B cell (primary cell): ENCODE data around the gene HAUS7. TPM values are rescaled to one million over a fixed set of nuclear protein-coding genes. Genes with fewer than 3 reads are reported as not detected.

Experiments used
- ATAC-seq: fragments of 200-7000 bp; cut with Tn5 transposase; one replicate; pipeline ENCODE4 v1.10.0; 2021; ENCODE audit warnings: low read depth, mild to moderate bottlenecking, moderate number of reproducible peaks, moderate library complexity
- CTCF ChIA-PET: fragments of 350-600 bp; sonication (Branson Sonifier 250); formaldehyde crosslinking; loops from one replicate; lab custom pipeline; 2021; ENCODE audit warnings: antibody characterized with exemption, inconsistent platforms; lab: Charles Lee
- POLR2A ChIA-PET: fragments of 350-600 bp; sonication (Branson Sonifier 250); formaldehyde crosslinking; loops from one replicate; lab custom pipeline; 2021; ENCODE audit warnings: antibody characterized with exemption; lab: Charles Lee
- DNase-seq: peaks from one replicate; pipeline ENCODE4 v3.0.0; 2013
- H2AFZ ChIP-seq: 2 replicates; pipeline ENCODE4 v1.6.1; 2012; ENCODE audit warnings: mild to moderate bottlenecking, low read depth, low read length; ENCODE audit not compliant: insufficient read depth, poor library complexity, severe bottlenecking
- H3K27ac ChIP-seq, 2 donors: 1 replicate in 1 of 2; 2 replicates in 1 of 2; pipeline ENCODE4 v1.5.1; 2012 to 2013; ENCODE audit warnings: low read length in 2 of 2, mild to moderate bottlenecking in 2 of 2, moderate library complexity in 1 of 2
- H3K27me3 ChIP-seq, 4 experiments: fragments of 200-600 bp in 1 of 4; sonication (generic) in 1 of 4; replicated peaks in 1 of 4; 1 replicate in 2 of 4; 2 replicates in 2 of 4; pipeline versions ENCODE4 v1.6.1 to v1.7.0; 2013 to 2016; ENCODE audit warnings: low read length in 3 of 4, mild to moderate bottlenecking in 2 of 4, mixed read lengths in 1 of 4, moderate library complexity in 1 of 4; ENCODE audit not compliant: insufficient read depth in 4 of 4, control insufficient read depth in 3 of 4; ENCODE audit errors: control extremely low read depth in 1 of 4
- H3K36me3 ChIP-seq, 2 experiments: replicated peaks in 1 of 2; 1 replicate in 1 of 2; 2 replicates in 1 of 2; pipeline versions ENCODE4 v1.6.1 to v1.7.1; 2013; ENCODE audit warnings: low read length in 1 of 2; ENCODE audit not compliant: insufficient read depth in 2 of 2, control insufficient read depth in 1 of 2; ENCODE audit errors: control extremely low read depth in 1 of 2, extremely low read depth in 1 of 2
- H3K4me1 ChIP-seq, 2 donors: fragments of 200-600 bp in 1 of 2; sonication (generic) in 1 of 2; 1 replicate in 1 of 2; 2 replicates in 1 of 2; pipeline versions ENCODE4 v1.5.1 to v1.6.1; 2013 to 2017; ENCODE audit warnings: low read length in 2 of 2; ENCODE audit not compliant: control insufficient read depth in 2 of 2, insufficient read depth in 2 of 2
- H3K4me2 ChIP-seq: replicated peaks from 2 replicates; pipeline ENCODE3; 2012; ENCODE audit warnings: mild to moderate bottlenecking, low read depth, low read length; ENCODE audit not compliant: poor library complexity, severe bottlenecking
- H3K4me3 ChIP-seq, 5 experiments: fragments of 200-600 bp in 1 of 5; sonication (generic) in 1 of 5; 1 replicate in 3 of 5; 2 replicates in 2 of 5; pipeline versions ENCODE4 v1.5.1 to v1.7.0; 2011 to 2016; ENCODE audit warnings: low read length in 4 of 5, mild to moderate bottlenecking in 4 of 5, low read depth in 2 of 5, control low read depth in 1 of 5, moderate library complexity in 1 of 5; ENCODE audit not compliant: insufficient read depth in 1 of 5; ENCODE audit errors: control extremely low read depth in 1 of 5, extremely low read depth in 1 of 5
- H3K79me2 ChIP-seq: fragments of 200-600 bp; sonication (generic); one replicate; pipeline ENCODE4 v1.6.0; 2016; ENCODE audit warnings: low read length; ENCODE audit not compliant: control insufficient read depth, insufficient read depth
- H3K9ac ChIP-seq: fragments of 200-600 bp; sonication (generic); 2 replicates; pipeline ENCODE4 v1.6.1; 2017; ENCODE audit warnings: mild to moderate bottlenecking, low read length, moderate library complexity
- H3K9me3 ChIP-seq, 3 donors: one replicate each; pipeline versions ENCODE4 v1.6.1 to v1.7.1; 2013; ENCODE audit warnings: low read length in 2 of 3; ENCODE audit not compliant: control insufficient read depth in 2 of 3, insufficient read depth in 1 of 3; ENCODE audit errors: control extremely low read depth in 1 of 3
- H4K20me1 ChIP-seq: 2 replicates; pipeline ENCODE4 v1.6.0; 2012; ENCODE audit warnings: mild to moderate bottlenecking, low read length; ENCODE audit not compliant: insufficient read depth, control insufficient read depth, poor library complexity, severe bottlenecking
- H3K27ac Mint-ChIP-seq: one replicate; pipeline ENCODE4 v1.8.0; 2021; ENCODE audit warnings: mixed read lengths
- H3K27me3 Mint-ChIP-seq: one replicate; pipeline ENCODE4 v1.8.0; 2021; ENCODE audit warnings: mixed read lengths
- H3K4me1 Mint-ChIP-seq: one replicate; pipeline ENCODE4 v1.8.0; 2021; ENCODE audit warnings: mixed read lengths
- H3K4me3 Mint-ChIP-seq: one replicate; pipeline ENCODE4 v1.8.0; 2021; ENCODE audit warnings: mixed read lengths
- H3K9me3 Mint-ChIP-seq: one replicate; pipeline ENCODE4 v1.8.0; 2022; ENCODE audit warnings: mixed read lengths; ENCODE audit not compliant: insufficient read depth
- CTCF ChIP-seq: fragments of 200-600 bp; IDR thresholded peaks from one replicate; pipeline ENCODE4 v1.8.0; 2022; ENCODE audit warnings: antibody characterized with exemption, mild to moderate bottlenecking
- EZH2 ChIP-seq: IDR thresholded peaks from 2 replicates; pipeline ENCODE4 v1.6.1; 2012; ENCODE audit warnings: borderline replicate concordance, low read depth, mild to moderate bottlenecking, moderate library complexity, low read length; ENCODE audit not compliant: insufficient read depth, poor library complexity, severe bottlenecking
- WGBS: methylation state at CpG from one replicate; pipeline ENCODE4 v1.1.5; 2013; ENCODE audit warnings: missing lambda C conversion rate; ENCODE audit not compliant: insufficient coverage; 5-methylcytosine and 5-hydroxymethylcytosine counted together
- intact Hi-C: fragments of 100-400 bp; cut with micrococcal nuclease; formaldehyde crosslinking; loops from one replicate; pipeline ENCODE4 v1.10.0; 2022
- polyA plus RNA-seq: library from polyadenylated mRNA; depleted of rRNA; stranded (reverse); fragments of >200 nt; gene quantifications from 2 replicates; pipeline ENCODE4 v1.2.3, GENCODE V29; 2012
- total RNA-seq, 2 donors: library from RNA; stranded (reverse); fragments of 120-200 nt in 1 of 2; gene quantifications; 1 replicate in 1 of 2; 2 replicates in 1 of 2; pipeline versions ENCODE4 v1.2.3 to v1.2.4, GENCODE V29; 2013 to 2022

HAUS7 gene
- total and polyA plus RNA-seq, 2 donors (not counting 1 experiment from before 2014, with no cell fraction given): 25.2 to 26.9 TPM

DNA sequence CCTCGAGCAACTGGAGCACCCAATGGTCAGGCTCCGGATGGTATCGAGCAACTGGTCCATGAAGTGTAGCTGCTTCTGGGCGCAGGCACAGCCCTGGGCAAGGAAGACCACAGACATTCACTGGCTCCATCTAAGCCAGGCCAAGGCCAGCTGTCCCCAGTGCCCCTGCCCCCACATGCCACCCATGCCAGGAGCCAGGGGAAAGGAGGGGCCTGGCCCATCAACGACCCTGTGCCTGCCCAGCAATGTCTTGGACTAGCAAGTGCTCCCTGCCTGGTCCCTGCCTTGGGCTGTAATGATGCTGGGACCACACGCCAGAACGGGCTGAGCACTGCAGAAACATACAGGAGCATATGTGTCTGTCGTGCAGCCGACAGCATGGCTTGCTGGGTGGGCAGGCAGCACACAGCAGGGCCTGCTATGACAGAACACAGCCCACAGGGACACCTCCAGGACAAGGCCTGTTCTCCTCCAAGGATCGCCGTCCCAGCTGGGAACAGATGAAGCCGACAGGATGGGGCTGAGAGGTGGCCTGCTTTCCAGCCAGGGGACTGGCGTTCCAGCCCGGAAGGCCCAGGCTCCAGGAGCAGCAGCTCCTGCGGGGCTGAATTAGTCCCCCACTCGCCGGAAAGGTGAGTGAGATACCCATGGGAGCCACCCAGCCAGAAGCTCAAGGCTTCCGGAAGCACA is 13.1 kb downstream of the HAUS7 start:
- H4K20me1 ChIP-seq: no peaks in the 10 kb centered on the region
- ChIA-PET POLR2A (no interaction called here), CTCF (interaction anchor here (0.8 kb wide), 1 partner anchor 13 kb away, joined by 4 read pairs; the partner anchor contains the start of gene HAUS7)
- WGBS: 100% methylated on average over 10 of the region's 18 CpGs
- intact Hi-C loops: no loop called here
- H3K9ac ChIP-seq: no peak overlapping the region
- no peak overlapping the region for H3K4me2 ChIP-seq
- H3K27ac ChIP-seq: no peak overlapping the region
- no peaks in the 10 kb centered on the region for H3K9me3 ChIP-seq
- H3K79me2 ChIP-seq: no peaks in the 10 kb centered on the region
- Mint-ChIP-seq H3K9me3 (no peaks in the 10 kb centered on the region), H3K27me3 (no peaks in the 10 kb centered on the region), H3K27ac (no peak overlapping the region), H3K4me1 (no peaks in the 10 kb centered on the region), H3K4me3 (no peak overlapping the region)
- H3K36me3 ChIP-seq: peaks cover 0 to 4% of the 10 kb centered on the region in 2 experiments
- ATAC-seq: no peak
- H3K4me1 ChIP-seq: no peaks in the 10 kb centered on the region
- no peak overlapping the region for H3K4me3 ChIP-seq
- no peak for DNase-seq
- no peak for TF ChIP-seq EZH2
- no peak for TF ChIP-seq CTCF
- no peak overlapping the region for H2AFZ ChIP-seq
- H3K27me3 ChIP-seq: no peaks in the 10 kb centered on the region

- Histone ChIP-seq H3K27ac (no peak overlapping the region), H3K9ac (no peak overlapping the region), H3K79me2 (no peaks in the 10 kb centered on the region), H3K9me3 (no peaks in the 10 kb centered on the region), H3K4me2 (no peak overlapping the region), H4K20me1 (no peaks in the 10 kb centered on the region), H3K27me3 (no peaks in the 10 kb centered on the region), H3K4me1 (no peaks in the 10 kb centered on the region), H3K36me3 (peaks cover 0 to 6% of the 10 kb centered on the region in 2 experiments), H2AFZ (no peak overlapping the region), H3K4me3 (no peak overlapping the region)
- POLR2A ChIA-PET: no interaction called here
- no peaks in the 10 kb centered on the region for H3K4me1 Mint-ChIP-seq
- intact Hi-C loops: no loop called here
- H3K9me3 Mint-ChIP-seq: no peaks in the 10 kb centered on the region
- no peaks in the 10 kb centered on the region for H3K27me3 Mint-ChIP-seq
- ATAC-seq (no peak), DNase-seq (no peak)
- CTCF ChIA-PET: interaction anchor here (0.6 to 0.7 kb wide), 2 partner anchors 214 to 505 kb away, joined by 3 read pairs; no protein-coding TSS in a partner anchor
- no peak overlapping the region for H3K27ac Mint-ChIP-seq
- 100% methylated on average over 4 of the region's 9 CpGs for WGBS
- H3K4me3 Mint-ChIP-seq: no peak overlapping the region
- TF ChIP-seq EZH2 (no peak), CTCF (no peak)
Measured at GRCh38 chrX:153456704-153457103, 13.7 kb downstream of the HAUS7 start.
